Transverse colon (tissue), 4 donors: ENCODE results near the gene PHB1. TPM values are rescaled to one million over a fixed set of nuclear protein-coding genes. Genes with fewer than 3 reads are reported as not detected.

Experiments used
- DNase-seq: peaks from one replicate; pipeline ENCODE4 v3.0.0-alpha.2; 2019
- H3K27ac ChIP-seq, 4 donors: fragments of 200-600 bp; sonication (generic); 2 replicates each; pipeline ENCODE4 v1.5.1; 2016 to 2018; ENCODE audit warnings: inconsistent platforms in 4 of 4
- H3K27me3 ChIP-seq: fragments of 200-600 bp; sonication (generic); 2 replicates; pipeline ENCODE4 v1.5.1; 2017; ENCODE audit warnings: inconsistent platforms
- H3K36me3 ChIP-seq, 4 donors: fragments of 200-600 bp; sonication (generic); 2 replicates each; pipeline ENCODE4 v1.5.1; 2017 to 2019; ENCODE audit warnings: inconsistent platforms in 4 of 4
- H3K4me1 ChIP-seq, 4 donors: fragments of 200-600 bp; sonication (generic); 2 replicates each; pipeline ENCODE4 v1.5.1; 2017 to 2020; ENCODE audit warnings: inconsistent platforms in 4 of 4
- H3K4me3 ChIP-seq, 4 donors: fragments of 200-600 bp; sonication (generic); 1 replicate in 1 of 4; 2 replicates in 3 of 4; pipeline versions ENCODE4 v1.5.1 to v1.6.1; 2017 to 2019; ENCODE audit warnings: inconsistent platforms in 4 of 4
- H3K9me3 ChIP-seq, 2 donors: fragments of 200-600 bp; sonication (generic); 2 replicates each; pipeline ENCODE4 v1.5.1; 2017 to 2019; ENCODE audit warnings: inconsistent platforms in 2 of 2
- EP300 ChIP-seq: sonication (generic); formaldehyde crosslinking; IDR thresholded peaks from one replicate; pipeline ENCODE4 v1.6.1; 2017; ENCODE audit warnings: antibody characterized with exemption, low read depth
- POLR2A ChIP-seq: fragments of 450-650 bp; IDR thresholded peaks from one replicate; pipeline ENCODE4 v1.6.1; 2016; ENCODE audit warnings: antibody characterized with exemption, mild to moderate bottlenecking, moderate library complexity
- POLR2AphosphoS5 ChIP-seq, 3 donors: sonication (generic); formaldehyde crosslinking; IDR thresholded peaks; one replicate each; pipeline ENCODE4 v1.6.1; 2016; ENCODE audit warnings: antibody characterized with exemption in 3 of 3
- WGBS, 2 donors: methylation state at CpG; one replicate each; pipeline ENCODE4 v1.1.5; 2018; ENCODE audit warnings: low coverage in 1 of 2; 5-methylcytosine and 5-hydroxymethylcytosine counted together
- in situ Hi-C, 4 donors: fragments of 200-750 bp; cut with MboI; loops; one replicate each; pipeline versions ENCODE4 v1.15.0 to v1.15.1; 2017; ENCODE audit warnings: low sequenced_read_pairs in 3 of 4, low pct_ligation_motif_present in 1 of 4, low pct_unique_long_range_greater_than_20kb in 1 of 4
- intact Hi-C: fragments of 100-400 bp; cut with DNase I; formaldehyde crosslinking; loops from one replicate; pipeline ENCODE4 v1.15.1; 2023; ENCODE audit warnings: low total_unique reads
- total RNA-seq, 4 donors: library from RNA; depleted of rRNA; stranded (reverse); fragments of >200 nt; gene quantifications; one replicate each; pipeline ENCODE4 v1.1.0, GENCODE V29; 2016
- TF ChIP-seq, protein P1 (sequence below), 5 experiments: fragments of 200-600 bp in 3 of 5; fragments of 450-650 bp in 2 of 5; sonication (generic) in 3 of 5; IDR thresholded peaks; 1 replicate in 2 of 5; 2 replicates in 3 of 5; pipeline ENCODE4 v1.5.1; 2016 to 2017; ENCODE audit warnings: antibody characterized with exemption in 5 of 5, inconsistent platforms in 3 of 5, mild to moderate bottlenecking in 2 of 5, moderate library complexity in 1 of 5

Gene PHB1
- total RNA-seq, 4 donors from 2014 or later: 40.8 to 114 (median 74.4) TPM

DNA sequence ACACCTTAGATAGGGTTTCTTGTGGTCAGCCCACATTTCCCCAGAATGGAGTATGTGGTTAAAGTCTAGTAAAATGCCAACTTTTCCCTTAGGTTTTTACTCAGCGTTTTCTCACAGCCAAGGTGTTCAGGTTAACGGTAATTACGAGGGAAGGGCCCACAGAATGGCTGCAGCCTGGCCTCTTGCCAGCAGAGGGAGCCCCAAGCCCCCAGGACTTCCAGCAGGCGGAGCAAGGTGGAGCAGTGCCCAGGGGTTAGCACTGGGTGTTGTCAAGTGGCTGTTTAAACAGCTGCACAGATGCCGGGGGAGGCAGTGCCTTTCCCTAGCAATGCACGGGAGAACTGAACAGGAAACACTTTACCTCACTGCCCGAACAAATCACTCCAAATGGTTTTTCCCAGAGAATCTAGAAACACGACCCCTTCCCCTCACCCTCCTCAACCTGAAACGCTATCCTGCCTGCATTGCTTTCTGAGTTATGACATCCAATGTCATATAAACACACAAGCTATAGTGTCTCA, 6.6 kb downstream of the PHB1 start:
- DNase-seq: peak; percentile 91
- Histone ChIP-seq H3K27ac (peak overlapping the region; percentile 61 to 80 (median 68)), H3K4me1 (peaks cover 8 to 26% (median 15%) of the 10 kb centered on the region in 4 donors), H3K9me3 (no peaks in the 10 kb centered on the region), H3K27me3 (no peaks in the 10 kb centered on the region), H3K36me3 (peaks cover 0 to 66% (median 30%) of the 10 kb centered on the region in 4 donors), H3K4me3 (no peak overlapping the region)
- no peak for TF ChIP-seq EP300
- peak in 1 of 3 donors; percentile 28 for TF ChIP-seq POLR2AphosphoS5 (IDR thresholded peaks at IDR 0.05)
- TF ChIP-seq, protein P1, sequence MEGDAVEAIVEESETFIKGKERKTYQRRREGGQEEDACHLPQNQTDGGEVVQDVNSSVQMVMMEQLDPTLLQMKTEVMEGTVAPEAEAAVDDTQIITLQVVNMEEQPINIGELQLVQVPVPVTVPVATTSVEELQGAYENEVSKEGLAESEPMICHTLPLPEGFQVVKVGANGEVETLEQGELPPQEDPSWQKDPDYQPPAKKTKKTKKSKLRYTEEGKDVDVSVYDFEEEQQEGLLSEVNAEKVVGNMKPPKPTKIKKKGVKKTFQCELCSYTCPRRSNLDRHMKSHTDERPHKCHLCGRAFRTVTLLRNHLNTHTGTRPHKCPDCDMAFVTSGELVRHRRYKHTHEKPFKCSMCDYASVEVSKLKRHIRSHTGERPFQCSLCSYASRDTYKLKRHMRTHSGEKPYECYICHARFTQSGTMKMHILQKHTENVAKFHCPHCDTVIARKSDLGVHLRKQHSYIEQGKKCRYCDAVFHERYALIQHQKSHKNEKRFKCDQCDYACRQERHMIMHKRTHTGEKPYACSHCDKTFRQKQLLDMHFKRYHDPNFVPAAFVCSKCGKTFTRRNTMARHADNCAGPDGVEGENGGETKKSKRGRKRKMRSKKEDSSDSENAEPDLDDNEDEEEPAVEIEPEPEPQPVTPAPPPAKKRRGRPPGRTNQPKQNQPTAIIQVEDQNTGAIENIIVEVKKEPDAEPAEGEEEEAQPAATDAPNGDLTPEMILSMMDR (IDR thresholded peaks at IDR 0.05): peak; percentile 64 to 94 (median 83)
- TF ChIP-seq POLR2A: peak; percentile 26
- 14 to 17% methylated on average over 3 to 9 of the region's 9 CpGs for WGBS, 2 donors
- in situ Hi-C loops (loop anchor here in 3 of 4 donors (10.0 to 25.0 kb wide), 2 partner anchors 147 to 304 kb away; partner anchors contain the start of gene SLC35B1 (in 1 of the 3)), intact Hi-C loops (no loop called here)

- no peak for TF ChIP-seq EP300
- no peak for TF ChIP-seq POLR2A
- TF ChIP-seq, protein P1 (IDR thresholded peaks at IDR 0.05): no peak
- no peak for TF ChIP-seq POLR2AphosphoS5 (IDR thresholded peaks at IDR 0.05)
- no peaks in the 10 kb centered on the region for H3K27me3 ChIP-seq
- no peak overlapping the region for H3K27ac ChIP-seq
- intact Hi-C loops (no loop called here), in situ Hi-C loops (loop anchor here in 3 of 4 donors (10.0 to 25.0 kb wide), 2 partner anchors 148 to 305 kb away; partner anchors contain the start of gene SLC35B1 (in 1 of the 3))
- no peak for DNase-seq
- no peaks in the 10 kb centered on the region for H3K9me3 ChIP-seq
- H3K4me1 ChIP-seq: peaks cover 8 to 26% (median 15%) of the 10 kb centered on the region in 4 donors
- peaks cover 0 to 60% (median 27%) of the 10 kb centered on the region in 4 donors for H3K36me3 ChIP-seq
- 87% methylated on average over 9 of the region's 9 CpGs; no CpG with 5 or more reads in 1 of the 2 donors for WGBS, 2 donors
- H3K4me3 ChIP-seq: no peak overlapping the region
Measured at GRCh38 chr17:49407086-49407485, 7.6 kb downstream of the PHB1 start.

DNA sequence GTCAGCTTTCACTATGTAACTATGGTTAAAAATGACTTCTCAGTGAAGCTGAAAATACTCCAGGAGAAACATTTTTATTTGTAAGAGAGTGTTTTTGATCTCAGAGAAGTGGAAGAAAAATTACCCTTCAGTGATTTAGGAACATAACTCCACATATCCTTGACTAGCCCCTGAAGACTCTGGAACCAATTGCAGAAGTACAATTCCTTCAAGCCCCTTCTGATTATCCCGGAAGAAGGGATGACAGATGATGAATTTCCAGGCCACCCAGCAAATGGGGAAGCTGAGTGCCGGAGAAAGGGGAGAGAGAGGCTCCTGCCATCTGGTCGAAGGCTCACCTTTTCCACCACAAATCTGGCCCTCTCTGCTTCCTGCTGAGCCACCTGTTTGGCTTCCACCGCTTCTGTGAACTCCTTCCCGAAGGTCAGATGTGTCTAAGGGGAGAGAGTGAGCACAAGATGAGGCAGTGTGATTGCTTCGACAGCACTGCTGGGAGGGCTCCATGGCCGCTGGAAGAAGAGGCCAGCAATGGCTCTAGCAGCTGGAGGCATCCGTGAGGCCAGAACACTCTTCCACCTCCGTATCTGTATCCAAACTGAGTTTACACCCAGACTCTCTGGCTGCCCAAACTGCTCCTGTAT, 8.1 kb downstream of the PHB1 start:
- H3K27me3 ChIP-seq: no peaks in the 10 kb centered on the region
- H3K36me3 ChIP-seq: peaks cover 0 to 54% (median 24%) of the 10 kb centered on the region in 4 donors
- DNase-seq: no peak
- H3K4me1 ChIP-seq: peaks cover 8 to 26% (median 15%) of the 10 kb centered on the region in 4 donors
- TF ChIP-seq POLR2A: no peak
- no peak for TF ChIP-seq EP300
- TF ChIP-seq, protein P1 (IDR thresholded peaks at IDR 0.05): no peak
- TF ChIP-seq POLR2AphosphoS5 (IDR thresholded peaks at IDR 0.05): no peak
- intact Hi-C loops: no loop called here
- H3K4me3 ChIP-seq: no peak overlapping the region
- 82 to 92% methylated on average over 4 to 9 of the region's 9 CpGs for WGBS, 2 donors
- H3K27ac ChIP-seq: no peak overlapping the region
- in situ Hi-C loops: loop anchor here in 3 of 4 donors (10.0 to 25.0 kb wide), 2 partner anchors 148 to 306 kb away; partner anchors contain the start of gene SLC35B1 (in 1 of the 3)
- H3K9me3 ChIP-seq: no peaks in the 10 kb centered on the region

GRCh38 chr17:49404906-49405305, 9.8 kb downstream of the PHB1 start:
- no peaks in the 10 kb centered on the region for H3K9me3 ChIP-seq
- 98 to 100% methylated on average over 1 to 13 of the region's 14 CpGs for WGBS, 2 donors
- no peak overlapping the region for H3K4me3 ChIP-seq
- H3K4me1 ChIP-seq: peaks cover 8 to 24% (median 15%) of the 10 kb centered on the region in 4 donors
- in situ Hi-C loops (loop anchor here in 3 of 4 donors (10.0 to 25.0 kb wide), 2 partner anchors 150 to 307 kb away; partner anchors contain the start of gene SLC35B1 (in 1 of the 3)), intact Hi-C loops (no loop called here)
- H3K27ac ChIP-seq: no peak overlapping the region
- H3K27me3 ChIP-seq: no peaks in the 10 kb centered on the region
- H3K36me3 ChIP-seq: peaks cover 0 to 40% (median 16%) of the 10 kb centered on the region in 4 donors
- no peak for DNase-seq
- TF ChIP-seq POLR2A (no peak), EP300 (no peak), POLR2AphosphoS5 (IDR thresholded peaks at IDR 0.05) (no peak)
- TF ChIP-seq, protein P1 (IDR thresholded peaks at IDR 0.05): no peak
